UCSD-AML1 (cell line): ENCODE results near the gene TBC1D16.
"Not testable (repeated sequence)": the region's sequence is repeated elsewhere in the genome, so short reads cannot be mapped to it uniquely, and the experiment has no call there.

Experiments used
- DNase-seq: peaks from one replicate; lab custom pipeline; 2025; ENCODE audit not compliant: unreplicated experiment; lab: John Stamatoyannopoulos, UW

TBC1D16 gene

DNA sequence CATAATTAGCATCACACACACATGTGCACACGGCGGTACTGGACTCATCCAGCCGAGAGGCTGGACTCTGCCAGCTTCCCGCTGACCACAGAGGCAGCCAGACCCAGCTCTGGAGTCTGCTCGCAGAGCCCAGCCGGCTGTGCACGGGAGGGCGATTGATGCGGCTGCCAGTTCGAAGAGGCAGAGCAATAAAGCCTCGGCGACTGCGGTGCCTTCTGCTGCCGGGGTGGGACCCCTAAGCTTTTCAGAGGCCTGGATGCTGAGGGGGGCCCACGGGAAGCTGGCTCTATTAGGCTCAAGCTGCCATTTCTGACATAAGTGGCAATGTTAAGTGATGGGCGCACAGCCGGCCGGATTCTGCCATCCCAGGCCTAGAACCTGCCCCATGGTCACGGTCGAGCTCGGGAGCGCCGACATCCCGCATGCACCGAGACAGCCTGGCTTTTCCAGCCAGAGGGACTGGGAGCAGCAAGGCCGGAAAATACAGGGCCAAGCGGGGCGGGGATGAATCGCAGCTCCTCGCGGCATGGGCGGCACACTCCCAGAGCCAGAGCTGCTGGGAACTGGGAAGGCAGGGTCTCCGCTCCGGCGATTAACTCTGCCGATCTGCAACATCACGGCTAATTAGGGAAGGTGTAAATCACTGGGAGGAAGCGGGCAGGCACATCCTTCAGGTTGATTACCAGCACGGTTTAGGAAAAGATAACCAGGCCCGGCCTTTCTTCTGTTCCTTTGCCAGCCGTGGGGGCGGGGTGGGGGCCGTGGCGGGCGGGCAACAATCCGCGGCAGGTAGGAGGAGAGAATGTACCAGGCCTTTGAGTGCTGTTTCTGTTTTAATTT, 57.7 kb downstream of the TBC1D16 start:
- DNase-seq: no peak

GRCh38 chr17:79977161-79977631, 58.5 kb downstream of the TBC1D16 start:
- no peak for DNase-seq

GRCh38 chr17:79976451-79976850, 59.2 kb downstream of the TBC1D16 start:
- DNase-seq: no peak

DNA sequence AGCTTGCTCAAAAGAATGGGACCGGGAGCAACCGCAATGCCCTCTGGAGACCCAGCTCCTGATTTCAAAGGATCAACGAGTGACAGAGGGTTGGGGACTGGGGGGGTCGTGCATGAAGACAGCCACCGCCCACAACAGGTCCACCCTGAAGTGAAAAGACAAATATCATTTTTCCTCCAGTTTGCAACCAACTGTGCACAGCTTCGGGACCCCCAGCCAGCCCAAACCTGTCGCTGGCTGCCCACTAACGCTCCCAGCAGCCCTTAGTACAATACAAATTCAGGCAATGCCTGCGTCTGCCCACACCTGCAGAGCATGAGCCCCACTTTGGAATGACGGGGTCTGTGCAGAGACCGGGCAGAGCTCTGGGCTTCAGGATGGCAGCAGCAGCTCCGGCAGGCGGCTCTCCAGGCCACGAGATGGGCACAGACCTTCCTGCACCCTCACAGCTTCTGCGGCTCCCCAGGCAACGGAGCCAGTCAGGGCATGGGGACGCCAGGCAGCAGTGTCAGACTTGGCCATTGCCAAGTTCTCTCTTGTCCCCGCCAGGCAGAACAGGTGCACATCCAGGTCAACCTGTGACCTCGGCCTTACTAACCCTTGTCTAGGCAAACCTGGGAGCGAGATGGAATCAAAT, 60.1 kb downstream of the TBC1D16 start:
- no peak for DNase-seq

DNA sequence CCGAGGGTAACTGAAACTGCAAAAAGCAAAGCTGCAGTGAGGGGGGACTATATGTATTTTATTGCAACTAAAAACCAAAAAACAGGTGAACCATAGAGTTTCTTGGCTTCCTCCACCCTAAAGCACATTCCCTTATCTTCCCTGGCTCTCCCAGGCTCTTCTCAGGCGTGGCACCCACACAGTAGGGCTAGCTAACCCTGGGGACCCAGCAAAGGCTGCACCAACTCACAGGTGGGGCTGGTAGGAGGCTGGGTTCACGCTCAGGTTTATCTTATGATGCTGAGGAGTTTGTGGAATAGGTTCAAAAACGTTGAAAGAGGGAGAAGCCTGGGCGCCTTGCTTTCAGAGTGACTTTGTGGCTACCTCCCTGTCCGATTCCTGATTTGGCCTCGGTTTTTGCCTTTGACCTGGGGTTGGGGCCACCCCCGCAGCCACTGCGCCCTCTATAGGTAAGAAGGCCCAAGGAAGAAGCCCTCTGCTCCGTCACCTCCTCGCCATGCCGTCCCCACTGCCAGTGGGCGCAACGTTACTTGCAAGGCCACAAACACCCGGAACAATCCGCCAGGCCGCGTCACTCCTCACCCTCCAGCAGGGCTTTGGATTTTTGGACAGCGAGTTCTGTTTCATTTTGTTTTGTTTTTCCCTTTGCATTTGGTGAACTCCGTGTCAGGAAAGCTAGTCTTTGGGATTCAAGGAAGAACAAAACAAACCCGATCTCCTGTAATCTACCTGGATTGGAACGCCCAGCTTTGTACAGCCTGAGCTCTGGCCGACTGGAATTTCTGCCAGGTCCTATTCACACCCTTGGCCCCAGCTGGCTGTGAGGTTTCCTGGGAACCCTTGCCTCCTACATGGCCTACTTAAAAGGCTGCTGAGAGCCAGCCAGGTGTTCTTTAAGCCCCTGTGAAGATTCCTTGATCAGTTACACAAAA, 60.8 kb downstream of the TBC1D16 start:
- peak; percentile 28 for DNase-seq

- no peak for DNase-seq
Measured at GRCh38 chr17:79971651-79972050, 64.0 kb downstream of the TBC1D16 start.

- peak; percentile 46 for DNase-seq
Measured at GRCh38 chr17:79970576-79971068, 65.0 kb downstream of the TBC1D16 start.

- DNase-seq: no peak
Measured at GRCh38 chr17:79969906-79970305, 65.8 kb downstream of the TBC1D16 start.

GRCh38 chr17:79968116-79968515, 67.6 kb downstream of the TBC1D16 start:
- DNase-seq: no peak

DNA sequence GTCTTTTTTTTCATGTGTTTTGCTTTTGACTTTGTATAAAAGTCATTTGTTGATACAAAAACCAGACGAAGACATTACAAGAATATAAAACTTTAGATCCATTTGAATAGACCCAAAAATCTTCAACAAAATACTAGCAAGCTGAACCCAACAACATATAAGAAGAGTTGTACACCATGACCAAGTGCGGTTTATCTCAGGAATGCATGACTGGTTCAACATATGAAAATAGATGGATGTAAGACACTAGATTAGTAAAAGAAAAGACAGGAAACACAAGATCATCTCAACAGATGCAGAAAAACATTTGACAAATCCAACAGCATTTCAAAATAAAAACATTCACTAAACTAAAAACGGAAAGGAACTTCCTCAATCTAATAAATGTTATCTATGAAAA, 69.0 kb downstream of the TBC1D16 start:
- no peak for DNase-seq

GRCh38 chr17:79965806-79966205, 69.9 kb downstream of the TBC1D16 start:
- DNase-seq: no peak

DNA sequence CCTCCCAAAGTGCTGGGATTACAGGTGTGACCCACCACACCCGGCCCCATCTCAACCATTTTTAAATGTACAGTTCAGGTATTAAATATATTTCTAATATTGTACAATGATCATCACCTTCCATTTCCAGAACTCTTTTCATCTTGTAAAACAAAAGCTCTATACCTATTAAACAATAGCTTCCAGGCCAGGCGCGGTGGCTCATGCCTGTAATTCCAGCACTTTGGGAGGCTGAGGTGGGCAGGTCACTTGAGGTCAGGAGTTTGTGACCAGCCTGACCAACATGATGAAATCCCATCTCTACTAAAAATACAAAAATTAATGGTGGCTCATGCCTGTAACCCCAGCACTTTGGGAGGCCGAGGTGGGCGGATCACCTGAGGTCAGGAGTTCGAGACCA, 73.2 kb downstream of the TBC1D16 start:
- DNase-seq: not testable (repeated sequence)

GRCh38 chr17:79961567-79961966, 74.1 kb downstream of the TBC1D16 start:
- DNase-seq: not testable (repeated sequence)

GRCh38 chr17:79960788-79961522, 74.7 kb downstream of the TBC1D16 start:
- DNase-seq: no peak

DNA sequence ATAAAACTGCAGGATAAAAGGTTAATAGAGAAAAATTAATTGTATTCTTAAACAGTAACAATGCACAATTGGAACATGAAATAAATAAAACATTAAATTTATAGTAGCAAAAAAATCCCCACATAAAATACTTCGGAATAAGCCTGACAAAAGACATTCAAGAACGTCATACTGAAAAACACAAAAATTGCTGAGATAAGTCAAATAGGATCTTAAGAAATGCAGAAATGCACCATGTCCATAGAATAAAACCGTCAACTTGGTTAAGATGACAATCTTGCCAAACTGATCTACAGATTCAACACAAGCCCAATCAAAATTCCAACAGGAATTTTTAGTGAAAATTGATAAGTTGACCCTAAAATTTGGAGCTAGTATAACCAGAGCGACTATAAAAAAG, 76.6 kb downstream of the TBC1D16 start:
- DNase-seq: no peak

DNA sequence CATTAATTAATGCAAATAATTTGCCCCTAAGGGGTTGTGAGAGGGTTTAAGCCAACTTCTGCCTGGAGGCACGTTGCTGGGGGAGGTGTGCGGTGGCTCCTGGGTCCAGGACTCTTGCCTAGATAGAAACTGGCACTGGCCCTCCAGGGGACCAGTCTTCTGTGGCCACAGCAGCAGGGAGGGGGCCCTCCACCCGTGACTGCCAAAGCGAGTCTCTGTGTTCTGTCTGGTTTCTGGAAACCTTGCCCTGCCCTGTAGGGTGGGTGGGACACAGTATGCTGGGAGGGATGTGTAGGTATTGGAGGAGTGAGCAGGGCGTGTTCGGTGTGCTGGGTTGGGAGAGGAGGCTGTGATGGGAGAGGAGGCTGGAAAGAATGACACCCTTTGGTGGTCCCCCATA, 78.8 kb downstream of the TBC1D16 start:
- no peak for DNase-seq

- not testable (repeated sequence) for DNase-seq
Measured at GRCh38 chr17:79956441-79956735, 79.3 kb downstream of the TBC1D16 start.

GRCh38 chr17:79955691-79956440, 79.8 kb downstream of the TBC1D16 start:
- DNase-seq: no peak

GRCh38 chr17:79955167-79955549, 80.5 kb downstream of the TBC1D16 start:
- no peak for DNase-seq
